Stimulated activated CD4-positive, alpha-beta T cell treated with anti-CD3 and anti-CD28 coated beads, Interleukin-2, amount 100 ng/mL, for 4 hours (primary cell): ENCODE data around the gene IL22RA1.

Experiments
- DNase-seq: peaks from one replicate; pipeline ENCODE4 v3.0.0-alpha.2; 2020; ENCODE audit warnings: low read depth

IL22RA1 gene

DNA sequence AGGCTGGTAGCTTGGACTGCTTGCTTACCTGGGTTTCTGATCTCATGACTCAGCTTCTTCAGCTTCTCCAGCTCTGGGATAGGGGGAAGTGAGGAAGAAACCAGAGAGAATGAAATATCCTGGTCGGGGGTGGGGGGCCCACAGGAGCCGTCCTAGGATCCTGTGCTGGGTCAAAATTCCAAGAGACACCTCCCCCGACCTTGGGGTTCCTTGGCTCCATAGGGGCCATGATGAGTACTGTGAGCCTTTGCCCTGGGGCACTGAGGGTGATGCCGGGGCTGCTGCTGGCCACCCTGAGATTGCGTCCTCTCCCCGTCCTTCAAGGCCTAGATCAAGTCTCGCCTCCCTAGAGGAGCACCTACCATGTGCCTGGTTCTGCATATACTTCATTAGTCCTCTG is 71.0 kb downstream of the IL22RA1 start:
- DNase-seq = no peak

DNA sequence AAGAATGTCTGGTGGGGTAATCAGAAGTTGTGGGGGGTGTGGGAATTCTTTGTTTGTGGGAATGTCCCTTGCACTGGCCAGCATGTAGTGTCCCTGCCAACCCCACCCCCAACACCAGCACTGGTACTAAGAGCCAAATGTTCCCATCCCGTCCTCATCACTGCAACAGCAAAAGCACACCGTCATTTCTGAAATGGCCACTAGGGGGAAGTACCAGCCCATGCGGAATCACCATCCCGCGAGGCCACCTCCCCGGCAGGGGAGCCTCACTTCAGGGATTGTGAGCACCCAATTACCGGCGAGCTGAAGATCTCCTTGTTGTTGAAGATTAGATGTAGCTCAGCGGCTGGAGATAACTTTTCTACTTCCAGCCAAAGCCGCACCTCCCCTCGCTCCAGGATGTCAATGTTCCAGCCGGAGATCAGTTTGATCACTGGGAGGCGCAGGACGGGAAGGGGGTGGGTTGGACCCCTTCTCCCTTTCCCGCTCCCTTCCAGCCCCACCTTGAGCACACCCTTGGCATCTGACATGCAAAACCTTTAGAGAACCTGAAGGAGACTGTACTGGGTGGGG is 72.0 kb downstream of the IL22RA1 start:
- peak; percentile 67 for DNase-seq

DNA sequence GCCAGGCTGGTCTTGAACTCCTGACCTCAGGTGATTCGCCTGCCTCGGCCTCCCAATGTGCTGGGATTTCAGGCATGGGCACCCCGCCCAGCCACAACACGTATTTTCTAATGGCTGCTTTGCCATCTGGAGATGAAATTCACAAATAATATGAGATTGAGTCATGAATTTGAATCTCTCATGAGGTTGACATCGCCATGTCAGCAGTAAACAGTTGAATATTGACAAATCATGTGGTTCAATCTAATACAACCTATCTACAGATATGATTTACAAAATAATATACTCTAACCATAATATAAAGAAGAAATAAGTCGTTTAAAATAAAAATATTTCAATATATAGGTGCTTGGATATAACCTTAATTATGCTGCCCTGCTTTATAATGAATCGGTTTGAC is 73.1 kb downstream of the IL22RA1 start:
- DNase-seq = no peak
